Measurements from ENCODE around the gene GATAD2A. TPM values are rescaled to one million over a fixed set of nuclear protein-coding genes. Genes with fewer than 3 reads are reported as not detected.

Gene GATAD2A
- total RNA-seq, 1 experiment from 2014 or later, result 99.6 TPM

DNA sequence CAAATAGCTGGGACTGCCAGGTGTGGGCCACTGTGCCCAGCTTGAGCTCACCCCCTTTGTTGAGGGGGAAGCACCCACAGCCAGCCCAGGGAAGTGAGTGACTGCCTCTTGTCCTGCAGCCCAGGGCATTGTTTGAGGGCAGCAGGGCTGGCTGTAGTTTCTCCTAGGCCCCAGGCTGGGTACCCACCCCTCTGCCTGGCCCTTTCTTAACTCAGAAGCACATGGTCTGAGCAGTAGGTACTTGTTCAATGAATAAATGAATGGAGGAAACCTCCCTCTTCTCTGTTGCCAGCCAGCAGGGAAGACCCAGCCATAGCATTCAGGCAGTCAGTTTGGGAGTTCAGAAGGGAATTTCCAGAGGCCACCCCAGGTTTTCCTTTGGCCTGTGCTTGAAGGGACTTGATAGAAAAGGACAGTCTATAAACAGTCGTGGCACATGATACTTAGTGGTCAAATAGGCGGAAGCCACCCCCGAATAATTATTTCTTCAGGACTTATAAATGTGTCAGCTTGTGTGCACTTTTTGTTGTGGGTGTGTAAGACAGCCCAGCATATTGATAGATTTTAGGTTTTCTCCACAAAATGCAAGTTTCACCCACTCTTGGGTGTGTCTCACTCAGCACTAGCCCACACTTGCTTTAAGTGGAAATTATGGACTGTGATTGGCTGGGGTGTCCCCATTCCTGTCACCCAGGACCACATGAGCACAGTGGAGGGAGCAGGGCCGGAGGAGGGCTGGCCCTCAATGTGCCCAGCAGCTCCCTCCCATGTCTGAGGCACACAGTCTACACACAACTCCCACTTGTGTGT is 33.1 kb downstream of the GATAD2A start:
- TF ChIP-seq REST (IDR thresholded peaks at IDR 0.05; ENCODE audit: insufficient read depth in 1 of 2, low read depth in 2 of 2, low read length in 1 of 2) (no peak), SIN3A (IDR thresholded peaks at IDR 0.05; ENCODE audit: borderline replicate concordance, insufficient read depth, low read depth, low read length) (no peak), TCF7L2 (IDR thresholded peaks at IDR 0.05; ENCODE audit: low read depth, low read length) (no peak), POLR2AphosphoS5 (IDR thresholded peaks at IDR 0.05; ENCODE audit: low read depth, low read length) (no peak)
- TF ChIP-seq, protein P1, sequence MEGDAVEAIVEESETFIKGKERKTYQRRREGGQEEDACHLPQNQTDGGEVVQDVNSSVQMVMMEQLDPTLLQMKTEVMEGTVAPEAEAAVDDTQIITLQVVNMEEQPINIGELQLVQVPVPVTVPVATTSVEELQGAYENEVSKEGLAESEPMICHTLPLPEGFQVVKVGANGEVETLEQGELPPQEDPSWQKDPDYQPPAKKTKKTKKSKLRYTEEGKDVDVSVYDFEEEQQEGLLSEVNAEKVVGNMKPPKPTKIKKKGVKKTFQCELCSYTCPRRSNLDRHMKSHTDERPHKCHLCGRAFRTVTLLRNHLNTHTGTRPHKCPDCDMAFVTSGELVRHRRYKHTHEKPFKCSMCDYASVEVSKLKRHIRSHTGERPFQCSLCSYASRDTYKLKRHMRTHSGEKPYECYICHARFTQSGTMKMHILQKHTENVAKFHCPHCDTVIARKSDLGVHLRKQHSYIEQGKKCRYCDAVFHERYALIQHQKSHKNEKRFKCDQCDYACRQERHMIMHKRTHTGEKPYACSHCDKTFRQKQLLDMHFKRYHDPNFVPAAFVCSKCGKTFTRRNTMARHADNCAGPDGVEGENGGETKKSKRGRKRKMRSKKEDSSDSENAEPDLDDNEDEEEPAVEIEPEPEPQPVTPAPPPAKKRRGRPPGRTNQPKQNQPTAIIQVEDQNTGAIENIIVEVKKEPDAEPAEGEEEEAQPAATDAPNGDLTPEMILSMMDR (IDR thresholded peaks at IDR 0.05), result no peak
- Histone ChIP-seq H3K4me1 (ENCODE audit: control insufficient read depth, insufficient read depth, low read length) (no peaks in the 10 kb centered on the region), H3K36me3 (ENCODE audit: control insufficient read depth, insufficient read depth, low read length) (no peaks in the 10 kb centered on the region), H3K27me3 (ENCODE audit: control insufficient read depth, insufficient read depth, low read length) (no peaks in the 10 kb centered on the region), H3K4me3 (ENCODE audit: low read depth in 2 of 2, low read length in 2 of 2) (no peak overlapping the region), H3K9me3 (ENCODE audit: control insufficient read depth, insufficient read depth, low read depth, low read length) (no peaks in the 10 kb centered on the region), H3K27ac (ENCODE audit: low read length) (no peak overlapping the region)
- CTCF ChIA-PET, result no interaction called here
- POLR2A ChIA-PET, result no interaction called here
- in situ Hi-C loops (cut with HindIII; ENCODE audit: low pct_unique_long_range_greater_than_20kb, low sequenced_read_pairs) (no loop called here), intact Hi-C loops (cut with micrococcal nuclease; ENCODE audit: unreplicated experiment) (no loop called here)
- no peak for ATAC-seq
- DNase-seq (ENCODE audit: low read depth, low spot score), result no peak
- no TSS peak for BruUV-seq (replicated peaks)

- no peaks in the 10 kb centered on the region for H3K27me3 ChIP-seq (ENCODE audit: control insufficient read depth, insufficient read depth, low read length)
- no peak overlapping the region for H3K4me3 ChIP-seq (ENCODE audit: low read depth in 2 of 2, low read length in 2 of 2)
- TF ChIP-seq SIN3A (IDR thresholded peaks at IDR 0.05; ENCODE audit: borderline replicate concordance, insufficient read depth, low read depth, low read length) (no peak), REST (IDR thresholded peaks at IDR 0.05; ENCODE audit: insufficient read depth in 1 of 2, low read depth in 2 of 2, low read length in 1 of 2) (no peak), POLR2AphosphoS5 (IDR thresholded peaks at IDR 0.05; ENCODE audit: low read depth, low read length) (no peak), TCF7L2 (IDR thresholded peaks at IDR 0.05; ENCODE audit: low read depth, low read length) (no peak)
- TF ChIP-seq, protein P1 (IDR thresholded peaks at IDR 0.05), result no peak
- no peaks in the 10 kb centered on the region for H3K4me1 ChIP-seq (ENCODE audit: control insufficient read depth, insufficient read depth, low read length)
- intact Hi-C loops (cut with micrococcal nuclease; ENCODE audit: unreplicated experiment), result no loop called here
- H3K36me3 ChIP-seq (ENCODE audit: control insufficient read depth, insufficient read depth, low read length), result no peaks in the 10 kb centered on the region
- CTCF ChIA-PET, result no interaction called here
- no peaks in the 10 kb centered on the region for H3K9me3 ChIP-seq (ENCODE audit: control insufficient read depth, insufficient read depth, low read depth, low read length)
- H3K27ac ChIP-seq (ENCODE audit: low read length), result no peak overlapping the region
- DNase-seq (ENCODE audit: low read depth, low spot score) (no peak), ATAC-seq (no peak)
- POLR2A ChIA-PET, result no interaction called here
- in situ Hi-C loops (cut with HindIII; ENCODE audit: low pct_unique_long_range_greater_than_20kb, low sequenced_read_pairs), result no loop called here
- no TSS peak for BruUV-seq (replicated peaks)
Measured at GRCh38 chr19:19439176-19439482, 33.7 kb downstream of the GATAD2A start.

All from Panc1 (cell line).